Prostate gland (tissue), 2 donors: Measurements from ENCODE around the gene ARSB.

ENCODE experiments used
- POLR2A ChIP-seq: fragments of 450-650 bp; IDR thresholded peaks from one replicate; pipeline ENCODE4 v1.6.1; 2016; ENCODE audit warnings: antibody characterized with exemption, mild to moderate bottlenecking
- TF ChIP-seq, protein P1 (sequence below), 4 experiments: fragments of 200-600 bp in 2 of 4; fragments of 450-650 bp in 2 of 4; sonication (generic) in 2 of 4; IDR thresholded peaks; 1 replicate in 3 of 4; 2 replicates in 1 of 4; pipeline ENCODE4 v1.5.1; 2016 to 2019; ENCODE audit warnings: antibody characterized with exemption in 4 of 4, mild to moderate bottlenecking in 2 of 4, moderate library complexity in 2 of 4

GRCh38 chr5:78824831-78825281 is 160.3 kb downstream of the ARSB start:
- TF ChIP-seq, protein P1, sequence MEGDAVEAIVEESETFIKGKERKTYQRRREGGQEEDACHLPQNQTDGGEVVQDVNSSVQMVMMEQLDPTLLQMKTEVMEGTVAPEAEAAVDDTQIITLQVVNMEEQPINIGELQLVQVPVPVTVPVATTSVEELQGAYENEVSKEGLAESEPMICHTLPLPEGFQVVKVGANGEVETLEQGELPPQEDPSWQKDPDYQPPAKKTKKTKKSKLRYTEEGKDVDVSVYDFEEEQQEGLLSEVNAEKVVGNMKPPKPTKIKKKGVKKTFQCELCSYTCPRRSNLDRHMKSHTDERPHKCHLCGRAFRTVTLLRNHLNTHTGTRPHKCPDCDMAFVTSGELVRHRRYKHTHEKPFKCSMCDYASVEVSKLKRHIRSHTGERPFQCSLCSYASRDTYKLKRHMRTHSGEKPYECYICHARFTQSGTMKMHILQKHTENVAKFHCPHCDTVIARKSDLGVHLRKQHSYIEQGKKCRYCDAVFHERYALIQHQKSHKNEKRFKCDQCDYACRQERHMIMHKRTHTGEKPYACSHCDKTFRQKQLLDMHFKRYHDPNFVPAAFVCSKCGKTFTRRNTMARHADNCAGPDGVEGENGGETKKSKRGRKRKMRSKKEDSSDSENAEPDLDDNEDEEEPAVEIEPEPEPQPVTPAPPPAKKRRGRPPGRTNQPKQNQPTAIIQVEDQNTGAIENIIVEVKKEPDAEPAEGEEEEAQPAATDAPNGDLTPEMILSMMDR (IDR thresholded peaks at IDR 0.05): no peak
- TF ChIP-seq POLR2A: no peak
